PC-9 (cell line): ENCODE data around the gene WBP2NL.

Experiments used
- EZH2 ChIP-seq: fragments of 200-600 bp; sonication (generic); IDR thresholded peaks from 2 replicates; pipeline ENCODE4 v1.8.0; 2017; ENCODE audit warnings: antibody characterized with exemption, low read depth
- TF ChIP-seq, protein P1 (sequence below): fragments of 200-600 bp; sonication (generic); conservative IDR thresholded peaks from 2 replicates; pipeline ENCODE4 v1.6.1; 2017; ENCODE audit warnings: mixed run types, antibody characterized with exemption, mild to moderate bottlenecking, moderate library complexity

DNA sequence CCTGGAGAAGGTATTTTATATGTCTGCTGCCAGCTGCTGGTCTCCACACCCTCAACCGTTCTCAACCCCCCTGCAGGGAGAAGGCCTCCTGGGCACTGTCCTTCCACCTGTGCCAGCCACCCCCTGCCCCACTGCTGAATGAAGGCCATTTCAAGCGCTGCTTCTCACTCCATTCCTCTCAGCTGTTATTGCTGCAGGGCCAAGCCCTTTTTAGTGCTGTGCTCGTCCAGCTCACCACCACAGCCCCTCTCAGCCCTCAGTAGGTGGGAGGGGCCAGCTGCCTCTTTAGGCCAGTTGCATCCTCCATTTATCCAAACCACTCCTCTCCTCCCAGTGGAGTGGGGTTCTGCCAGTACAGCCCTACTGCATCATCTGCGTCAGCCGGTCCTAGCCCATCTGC lies 1.8 kb upstream of the WBP2NL start:
- TF ChIP-seq, protein P1, sequence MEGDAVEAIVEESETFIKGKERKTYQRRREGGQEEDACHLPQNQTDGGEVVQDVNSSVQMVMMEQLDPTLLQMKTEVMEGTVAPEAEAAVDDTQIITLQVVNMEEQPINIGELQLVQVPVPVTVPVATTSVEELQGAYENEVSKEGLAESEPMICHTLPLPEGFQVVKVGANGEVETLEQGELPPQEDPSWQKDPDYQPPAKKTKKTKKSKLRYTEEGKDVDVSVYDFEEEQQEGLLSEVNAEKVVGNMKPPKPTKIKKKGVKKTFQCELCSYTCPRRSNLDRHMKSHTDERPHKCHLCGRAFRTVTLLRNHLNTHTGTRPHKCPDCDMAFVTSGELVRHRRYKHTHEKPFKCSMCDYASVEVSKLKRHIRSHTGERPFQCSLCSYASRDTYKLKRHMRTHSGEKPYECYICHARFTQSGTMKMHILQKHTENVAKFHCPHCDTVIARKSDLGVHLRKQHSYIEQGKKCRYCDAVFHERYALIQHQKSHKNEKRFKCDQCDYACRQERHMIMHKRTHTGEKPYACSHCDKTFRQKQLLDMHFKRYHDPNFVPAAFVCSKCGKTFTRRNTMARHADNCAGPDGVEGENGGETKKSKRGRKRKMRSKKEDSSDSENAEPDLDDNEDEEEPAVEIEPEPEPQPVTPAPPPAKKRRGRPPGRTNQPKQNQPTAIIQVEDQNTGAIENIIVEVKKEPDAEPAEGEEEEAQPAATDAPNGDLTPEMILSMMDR, result no peak
- no peak for TF ChIP-seq EZH2
